CD14-positive monocyte (primary cell): Measurements from ENCODE around the gene TFPI. TPM values are rescaled to one million over a fixed set of nuclear protein-coding genes. Genes with fewer than 3 reads are reported as not detected.
"Not testable (repeated sequence)": the region's sequence is repeated elsewhere in the genome, so short reads cannot be mapped to it uniquely, and the experiment has no call there.

ENCODE experiments used
- DNase-seq, 3 donors: peaks; one replicate each; pipeline ENCODE4 v3.0.0-alpha.2; 2011 to 2022
- H2AFZ ChIP-seq: 2 replicates; pipeline ENCODE4 v1.6.0; 2012; ENCODE audit warnings: mild to moderate bottlenecking, low read depth, low read length, inconsistent platforms; ENCODE audit not compliant: insufficient read depth, poor library complexity, severe bottlenecking
- H3K27ac ChIP-seq, 2 donors: 1 replicate in 1 of 2; 2 replicates in 1 of 2; pipeline ENCODE4 v1.5.1; 2012 to 2013; ENCODE audit warnings: low read length in 2 of 2, control low read depth in 1 of 2, inconsistent platforms in 1 of 2, low read depth in 1 of 2, mild to moderate bottlenecking in 1 of 2
- H3K27me3 ChIP-seq, 2 donors: one replicate each; pipeline versions ENCODE4 v1.6.0 to v1.6.1; 2011 to 2013; ENCODE audit warnings: low read length in 2 of 2; ENCODE audit not compliant: control insufficient read depth in 2 of 2, insufficient read depth in 2 of 2
- H3K36me3 ChIP-seq, 2 donors: replicated peaks in 1 of 2; 1 replicate in 1 of 2; 2 replicates in 1 of 2; pipeline versions ENCODE4 v1.5.1 to v1.6.1; 2012 to 2013; ENCODE audit warnings: low read length in 2 of 2, control low read depth in 1 of 2, inconsistent platforms in 1 of 2, mild to moderate bottlenecking in 1 of 2; ENCODE audit not compliant: insufficient read depth in 2 of 2, control insufficient read depth in 1 of 2
- H3K4me1 ChIP-seq, 2 donors: 1 replicate in 1 of 2; 2 replicates in 1 of 2; pipeline versions ENCODE4 v1.5.1 to v1.6.1; 2012 to 2013; ENCODE audit warnings: low read length in 2 of 2, control low read depth in 1 of 2, inconsistent platforms in 1 of 2, mild to moderate bottlenecking in 1 of 2, moderate library complexity in 1 of 2; ENCODE audit not compliant: insufficient read depth in 2 of 2, control insufficient read depth in 1 of 2
- H3K4me2 ChIP-seq: replicated peaks from 2 replicates; pipeline ENCODE3; 2012; ENCODE audit warnings: low read length, moderate library complexity, mild to moderate bottlenecking; ENCODE audit not compliant: poor library complexity, severe bottlenecking; ENCODE audit errors: extremely low read depth
- H3K4me3 ChIP-seq, 3 experiments: fragments of 200-600 bp in 1 of 3; sonication (generic) in 1 of 3; replicated peaks in 1 of 3; 1 replicate in 2 of 3; 2 replicates in 1 of 3; pipeline ENCODE4 v1.5.1; 2011 to 2013; ENCODE audit warnings: low read length in 3 of 3, mild to moderate bottlenecking in 3 of 3, control low read depth in 2 of 3, low read depth in 2 of 3, inconsistent platforms in 1 of 3, moderate library complexity in 1 of 3
- H3K79me2 ChIP-seq: 2 replicates; pipeline ENCODE4 v1.6.0; 2012; ENCODE audit warnings: mild to moderate bottlenecking, control low read depth, inconsistent platforms, low read length, moderate library complexity; ENCODE audit not compliant: insufficient read depth
- H3K9ac ChIP-seq: 2 replicates; pipeline ENCODE4 v1.6.0; 2017; ENCODE audit warnings: low read length, mild to moderate bottlenecking; ENCODE audit not compliant: insufficient read depth, poor library complexity, severe bottlenecking
- H3K9me3 ChIP-seq, 2 donors: replicated peaks in 1 of 2; 1 replicate in 1 of 2; 2 replicates in 1 of 2; pipeline versions ENCODE4 v1.5.1 to v1.6.1; 2012 to 2013; ENCODE audit warnings: low read length in 2 of 2, control low read depth in 1 of 2; ENCODE audit not compliant: control insufficient read depth in 1 of 2, insufficient read depth in 1 of 2
- H4K20me1 ChIP-seq: 2 replicates; pipeline ENCODE4 v1.6.0; 2012; ENCODE audit warnings: mild to moderate bottlenecking, low read length, control low read depth, moderate library complexity; ENCODE audit not compliant: insufficient read depth
- H3K27ac Mint-ChIP-seq, 7 donors: one replicate each; pipeline ENCODE4 v1.8.0; 2020; ENCODE audit warnings: mild to moderate bottlenecking in 7 of 7, mixed read lengths in 7 of 7, moderate library complexity in 6 of 7, inconsistent platforms in 2 of 7
- H3K27me3 Mint-ChIP-seq, 3 donors: one replicate each; pipeline ENCODE4 v1.8.0; 2021 to 2022; ENCODE audit warnings: low read depth in 3 of 3, mild to moderate bottlenecking in 3 of 3, mixed read lengths in 3 of 3, moderate library complexity in 3 of 3, inconsistent platforms in 1 of 3
- H3K36me3 Mint-ChIP-seq, 2 donors: one replicate each; pipeline ENCODE4 v1.8.0; 2020; ENCODE audit warnings: mixed read lengths in 2 of 2, inconsistent platforms in 1 of 2, mild to moderate bottlenecking in 1 of 2
- H3K4me1 Mint-ChIP-seq: one replicate; pipeline ENCODE4 v1.8.0; 2020; ENCODE audit warnings: mild to moderate bottlenecking, mixed read lengths
- H3K4me3 Mint-ChIP-seq, 2 donors: one replicate each; pipeline ENCODE4 v1.8.0; 2020; ENCODE audit warnings: mild to moderate bottlenecking in 2 of 2, mixed read lengths in 2 of 2, moderate library complexity in 1 of 2
- H3K9me3 Mint-ChIP-seq, 7 donors: one replicate each; pipeline ENCODE4 v1.8.0; 2020 to 2022; ENCODE audit warnings: mixed read lengths in 7 of 7, mild to moderate bottlenecking in 6 of 7, moderate library complexity in 6 of 7, inconsistent platforms in 2 of 7
- CTCF ChIP-seq: fragments of 200-600 bp; IDR thresholded peaks from one replicate; pipeline ENCODE4 v1.8.0; 2022; ENCODE audit warnings: antibody characterized with exemption, mild to moderate bottlenecking
- WGBS: methylation state at CpG from one replicate; pipeline ENCODE4 v1.1.5; 2013; ENCODE audit warnings: missing lambda C conversion rate; ENCODE audit not compliant: insufficient coverage; 5-methylcytosine and 5-hydroxymethylcytosine counted together
- intact Hi-C, 2 donors: fragments of 100-400 bp; cut with micrococcal nuclease; formaldehyde crosslinking; loops; one replicate each; pipeline versions ENCODE4 v1.15.0 to v1.15.1; 2023
- polyA plus RNA-seq, 3 donors: library from polyadenylated mRNA; depleted of rRNA in 1 of 3; unstranded in 2 of 3; stranded (reverse) in 1 of 3; fragments of 300-500 nt in 2 of 3; fragments of >200 nt in 1 of 3; fragmentation: Illumina TruSeq in 2 of 3; gene quantifications; 1 replicate in 2 of 3; 2 replicates in 1 of 3; pipeline ENCODE4 v1.2.3, GENCODE V29; 2012 to 2021

The TFPI gene
- polyA plus RNA-seq, 3 donors, result 0.46 TPM; not detected in 2

GRCh38 chr2:187573722-187574121 is 19.5 kb upstream of the TFPI start:
- no peak for DNase-seq
- no peaks in the 10 kb centered on the region for H3K36me3 ChIP-seq
- H3K27ac ChIP-seq, result no peak overlapping the region
- H3K4me1 ChIP-seq, result no peaks in the 10 kb centered on the region
- Mint-ChIP-seq H3K27me3 (no peaks in the 10 kb centered on the region), H3K36me3 (no peaks in the 10 kb centered on the region), H3K9me3 (peaks cover 0 to 5% (median 0%) of the 10 kb centered on the region in 7 donors), H3K4me3 (no peak overlapping the region), H3K4me1 (no peaks in the 10 kb centered on the region), H3K27ac (no peak overlapping the region)
- no CpG with 5 or more reads among the region's 2 CpGs for WGBS
- H3K79me2 ChIP-seq, result no peaks in the 10 kb centered on the region
- intact Hi-C loops, result no loop called here
- no peaks in the 10 kb centered on the region for H4K20me1 ChIP-seq
- no peaks in the 10 kb centered on the region for H3K27me3 ChIP-seq
- no peaks in the 10 kb centered on the region for H3K9me3 ChIP-seq
- H3K4me3 ChIP-seq, result no peak overlapping the region
- TF ChIP-seq CTCF, result no peak
- H3K9ac ChIP-seq, result no peak overlapping the region
- no peak overlapping the region for H2AFZ ChIP-seq
- no peak overlapping the region for H3K4me2 ChIP-seq

GRCh38 chr2:187571996-187572395 is 17.8 kb upstream of the TFPI start:
- H3K9ac ChIP-seq, H3K27me3 Mint-ChIP-seq, H3K36me3 ChIP-seq, H3K36me3 Mint-ChIP-seq, DNase-seq, H3K27me3 ChIP-seq, H3K9me3 ChIP-seq, H3K9me3 Mint-ChIP-seq, H3K27ac Mint-ChIP-seq, H3K4me1 ChIP-seq, H3K4me3 Mint-ChIP-seq, H3K4me2 ChIP-seq, H3K27ac ChIP-seq, H3K4me3 ChIP-seq, H2AFZ ChIP-seq, H3K4me1 Mint-ChIP-seq, intact Hi-C loops, H4K20me1 ChIP-seq, H3K79me2 ChIP-seq: not testable (repeated sequence)
- 100% methylated on average over 2 of the region's 5 CpGs for WGBS
